Suppressor macrophage treated with lipopolysaccharide for 1 hour (primary cell): ENCODE data around the gene DUSP2.

Experiments used
- DNase-seq, 3 donors: peaks; one replicate each; pipeline ENCODE4 v3.0.0-alpha.2; 2020 to 2022

Gene DUSP2

GRCh38 chr2:96113367-96113677, 31.9 kb downstream of the DUSP2 start:
- DNase-seq, result no peak

- DNase-seq, result no peak
Measured at GRCh38 chr2:96112501-96113366, 32.5 kb downstream of the DUSP2 start.

GRCh38 chr2:96111823-96112500, 33.3 kb downstream of the DUSP2 start:
- DNase-seq, result no peak

GRCh38 chr2:96111257-96111640, 34.0 kb downstream of the DUSP2 start:
- DNase-seq, result no peak

- no peak for DNase-seq
Measured at GRCh38 chr2:96110621-96111256, 34.5 kb downstream of the DUSP2 start.

- DNase-seq, result no peak
Measured at GRCh38 chr2:96109931-96110511, 35.2 kb downstream of the DUSP2 start.

GRCh38 chr2:96109361-96109680, 35.9 kb downstream of the DUSP2 start:
- no peak for DNase-seq

- no peak for DNase-seq
Measured at GRCh38 chr2:96108541-96109360, 36.5 kb downstream of the DUSP2 start.

- DNase-seq, result no peak
Measured at GRCh38 chr2:96108151-96108540, 37.1 kb downstream of the DUSP2 start.

GRCh38 chr2:96107708-96108065, 37.6 kb downstream of the DUSP2 start:
- DNase-seq, result no peak

GRCh38 chr2:96106991-96107707, 38.1 kb downstream of the DUSP2 start:
- no peak for DNase-seq

GRCh38 chr2:96105994-96106715, 39.1 kb downstream of the DUSP2 start:
- no peak for DNase-seq

- no peak for DNase-seq
Measured at GRCh38 chr2:96105152-96105915, 39.9 kb downstream of the DUSP2 start.

- DNase-seq, result no peak
Measured at GRCh38 chr2:96104487-96104861, 40.8 kb downstream of the DUSP2 start.

- no peak for DNase-seq
Measured at GRCh38 chr2:96103761-96104486, 41.3 kb downstream of the DUSP2 start.

GRCh38 chr2:96103187-96103601, 42.0 kb downstream of the DUSP2 start:
- no peak for DNase-seq

- no peak for DNase-seq
Measured at GRCh38 chr2:96102596-96103186, 42.5 kb downstream of the DUSP2 start.

- no peak for DNase-seq
Measured at GRCh38 chr2:96100893-96101304, 44.3 kb downstream of the DUSP2 start.
